ENCODE results near the gene BPTF. TPM values are rescaled to one million over a fixed set of nuclear protein-coding genes. Genes with fewer than 3 reads are reported as not detected.

Gene BPTF
- total and polyA plus RNA-seq, 2 of the 13 experiments (the other 11 are each of a cell fraction or from before 2014, with no cell fraction given), result 43.5 to 66.1 TPM

DNA sequence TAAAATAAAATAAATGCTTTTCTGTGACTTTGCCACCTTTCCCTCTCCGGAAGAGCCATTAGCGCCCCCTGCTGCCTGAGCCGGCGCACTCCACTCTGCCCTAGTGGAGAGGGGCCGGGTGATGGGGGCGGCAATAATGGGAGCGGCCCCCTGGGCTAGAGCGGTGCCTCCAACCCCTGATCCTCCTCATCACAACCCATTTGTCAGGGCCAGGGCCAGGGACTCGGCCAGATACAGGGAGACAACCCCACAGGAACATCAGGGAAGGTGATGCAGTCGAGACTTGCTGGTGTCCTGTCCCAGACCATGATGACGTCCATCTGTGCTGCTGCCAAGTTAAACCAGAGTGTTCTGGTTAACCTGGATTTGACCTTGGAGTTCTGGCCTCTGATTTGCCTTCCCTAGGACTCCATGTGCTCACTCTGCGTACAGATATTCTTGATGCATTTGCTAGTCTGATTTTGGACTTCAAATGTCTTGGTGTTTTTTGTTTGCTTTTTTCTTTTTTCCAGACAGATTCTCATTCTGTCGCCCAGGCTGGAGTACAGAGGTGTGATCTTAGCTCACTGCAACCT is 46.1 kb upstream of the BPTF start (continued):
- TF ChIP-seq, protein P1, sequence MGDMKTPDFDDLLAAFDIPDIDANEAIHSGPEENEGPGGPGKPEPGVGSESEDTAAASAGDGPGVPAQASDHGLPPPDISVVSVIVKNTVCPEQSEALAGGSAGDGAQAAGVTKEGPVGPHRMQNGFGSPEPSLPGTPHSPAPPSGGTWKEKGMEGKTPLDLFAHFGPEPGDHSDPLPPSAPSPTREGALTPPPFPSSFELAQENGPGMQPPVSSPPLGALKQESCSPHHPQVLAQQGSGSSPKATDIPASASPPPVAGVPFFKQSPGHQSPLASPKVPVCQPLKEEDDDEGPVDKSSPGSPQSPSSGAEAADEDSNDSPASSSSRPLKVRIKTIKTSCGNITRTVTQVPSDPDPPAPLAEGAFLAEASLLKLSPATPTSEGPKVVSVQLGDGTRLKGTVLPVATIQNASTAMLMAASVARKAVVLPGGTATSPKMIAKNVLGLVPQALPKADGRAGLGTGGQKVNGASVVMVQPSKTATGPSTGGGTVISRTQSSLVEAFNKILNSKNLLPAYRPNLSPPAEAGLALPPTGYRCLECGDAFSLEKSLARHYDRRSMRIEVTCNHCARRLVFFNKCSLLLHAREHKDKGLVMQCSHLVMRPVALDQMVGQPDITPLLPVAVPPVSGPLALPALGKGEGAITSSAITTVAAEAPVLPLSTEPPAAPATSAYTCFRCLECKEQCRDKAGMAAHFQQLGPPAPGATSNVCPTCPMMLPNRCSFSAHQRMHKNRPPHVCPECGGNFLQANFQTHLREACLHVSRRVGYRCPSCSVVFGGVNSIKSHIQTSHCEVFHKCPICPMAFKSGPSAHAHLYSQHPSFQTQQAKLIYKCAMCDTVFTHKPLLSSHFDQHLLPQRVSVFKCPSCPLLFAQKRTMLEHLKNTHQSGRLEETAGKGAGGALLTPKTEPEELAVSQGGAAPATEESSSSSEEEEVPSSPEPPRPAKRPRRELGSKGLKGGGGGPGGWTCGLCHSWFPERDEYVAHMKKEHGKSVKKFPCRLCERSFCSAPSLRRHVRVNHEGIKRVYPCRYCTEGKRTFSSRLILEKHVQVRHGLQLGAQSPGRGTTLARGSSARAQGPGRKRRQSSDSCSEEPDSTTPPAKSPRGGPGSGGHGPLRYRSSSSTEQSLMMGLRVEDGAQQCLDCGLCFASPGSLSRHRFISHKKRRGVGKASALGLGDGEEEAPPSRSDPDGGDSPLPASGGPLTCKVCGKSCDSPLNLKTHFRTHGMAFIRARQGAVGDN (CRISPR knock-in tag; IDR thresholded peaks at IDR 0.05), result peak; percentile 75
- 0 out of 2 replicates have a peak, but pooled peaks have one; percentile 26 for TF ChIP-seq ZMYM4 (CRISPR knock-in tag; IDR thresholded peaks at IDR 0.05)
- TF ChIP-seq, protein P2, sequence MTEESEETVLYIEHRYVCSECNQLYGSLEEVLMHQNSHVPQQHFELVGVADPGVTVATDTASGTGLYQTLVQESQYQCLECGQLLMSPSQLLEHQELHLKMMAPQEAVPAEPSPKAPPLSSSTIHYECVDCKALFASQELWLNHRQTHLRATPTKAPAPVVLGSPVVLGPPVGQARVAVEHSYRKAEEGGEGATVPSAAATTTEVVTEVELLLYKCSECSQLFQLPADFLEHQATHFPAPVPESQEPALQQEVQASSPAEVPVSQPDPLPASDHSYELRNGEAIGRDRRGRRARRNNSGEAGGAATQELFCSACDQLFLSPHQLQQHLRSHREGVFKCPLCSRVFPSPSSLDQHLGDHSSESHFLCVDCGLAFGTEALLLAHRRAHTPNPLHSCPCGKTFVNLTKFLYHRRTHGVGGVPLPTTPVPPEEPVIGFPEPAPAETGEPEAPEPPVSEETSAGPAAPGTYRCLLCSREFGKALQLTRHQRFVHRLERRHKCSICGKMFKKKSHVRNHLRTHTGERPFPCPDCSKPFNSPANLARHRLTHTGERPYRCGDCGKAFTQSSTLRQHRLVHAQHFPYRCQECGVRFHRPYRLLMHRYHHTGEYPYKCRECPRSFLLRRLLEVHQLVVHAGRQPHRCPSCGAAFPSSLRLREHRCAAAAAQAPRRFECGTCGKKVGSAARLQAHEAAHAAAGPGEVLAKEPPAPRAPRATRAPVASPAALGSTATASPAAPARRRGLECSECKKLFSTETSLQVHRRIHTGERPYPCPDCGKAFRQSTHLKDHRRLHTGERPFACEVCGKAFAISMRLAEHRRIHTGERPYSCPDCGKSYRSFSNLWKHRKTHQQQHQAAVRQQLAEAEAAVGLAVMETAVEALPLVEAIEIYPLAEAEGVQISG (CRISPR knock-in tag; IDR thresholded peaks at IDR 0.05), result 0 out of 2 replicates have a peak, but pooled peaks have one; percentile 15

Data from HepG2 (cell line).